Loucy (cell line): ENCODE data around the gene STK32C.

Experiments
- CTCF ChIP-seq: fragments of 200-600 bp; sonication (generic); conservative IDR thresholded peaks from 2 replicates; pipeline ENCODE4 v1.5.1; 2014; ENCODE audit warnings: mild to moderate bottlenecking, antibody characterized with exemption, low read length
- EZH2phosphoT487 ChIP-seq: fragments of 200-600 bp; IDR thresholded peaks from 2 replicates; pipeline ENCODE4 v1.6.1; 2018; ENCODE audit warnings: antibody characterized with exemption, mild to moderate bottlenecking, moderate library complexity, borderline replicate concordance

DNA sequence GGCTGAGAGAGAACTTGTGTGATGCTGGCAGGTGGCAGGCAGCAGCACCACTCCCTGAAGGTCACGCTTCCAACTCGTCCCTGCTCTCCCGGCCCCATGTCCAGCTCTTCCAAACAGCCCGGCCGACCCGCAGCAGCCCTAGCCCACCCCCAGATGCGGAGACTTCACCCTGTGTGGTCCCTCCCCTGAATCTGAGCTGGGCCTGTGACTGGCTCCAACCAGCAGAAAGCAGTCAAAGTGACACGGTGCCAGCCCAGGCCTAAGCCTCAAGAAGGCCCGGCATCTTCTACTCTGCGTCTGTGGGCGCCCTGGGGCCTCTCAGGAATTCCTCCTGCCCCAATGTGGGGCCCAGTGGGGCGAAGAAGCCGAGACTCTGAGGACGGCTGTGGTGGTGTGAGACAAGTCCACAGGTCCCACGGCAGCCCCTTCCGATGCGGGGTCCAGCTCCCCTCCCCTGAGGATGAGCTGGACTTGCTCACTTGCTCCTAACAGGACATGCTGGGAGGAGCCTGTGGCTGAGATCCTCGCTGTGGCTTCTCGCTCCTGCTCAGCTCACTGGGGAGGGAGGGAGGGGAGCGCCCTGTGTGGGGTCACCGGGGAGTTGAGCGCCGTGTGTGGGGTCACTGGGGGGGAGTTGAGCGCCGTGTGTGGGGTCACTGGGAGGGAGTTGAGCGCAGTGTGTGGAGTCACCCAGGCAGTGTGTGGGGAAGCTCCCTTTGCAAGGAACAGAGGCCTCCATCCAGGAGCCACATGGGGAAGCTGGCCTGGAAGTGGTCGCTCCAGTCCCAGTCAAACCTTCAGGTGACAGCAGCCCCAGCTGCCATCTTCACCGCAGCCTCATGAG, 9.5 kb downstream of the STK32C start:
- TF ChIP-seq CTCF (no peak), EZH2phosphoT487 (no peak)
